Astrocyte (in vitro differentiated cells and primary cell): ENCODE results near the gene RPS6KA4.

ENCODE experiments used
- CTCF ChIP-seq: IDR thresholded peaks from 2 replicates; pipeline ENCODE4 v1.5.1; 2011; ENCODE audit warnings: low read depth, mild to moderate bottlenecking, inconsistent platforms, low read length, moderate library complexity; ENCODE audit not compliant: insufficient read depth
- EZH2 ChIP-seq: IDR thresholded peaks from 2 replicates; pipeline ENCODE4 v1.6.1; 2012; ENCODE audit warnings: mild to moderate bottlenecking, low read length, inconsistent platforms; ENCODE audit not compliant: insufficient read depth

- TF ChIP-seq CTCF (no peak), EZH2 (no peak)
Observed at GRCh38 chr11:64383580-64383979, 24.6 kb downstream of the RPS6KA4 start.
